ENCODE results near the gene PARL. TPM values are rescaled to one million over a fixed set of nuclear protein-coding genes. Genes with fewer than 3 reads are reported as not detected.

Gene PARL
- total and polyA plus RNA-seq, 12 donors, result 29.4 to 119 (median 55.6) TPM

DNA sequence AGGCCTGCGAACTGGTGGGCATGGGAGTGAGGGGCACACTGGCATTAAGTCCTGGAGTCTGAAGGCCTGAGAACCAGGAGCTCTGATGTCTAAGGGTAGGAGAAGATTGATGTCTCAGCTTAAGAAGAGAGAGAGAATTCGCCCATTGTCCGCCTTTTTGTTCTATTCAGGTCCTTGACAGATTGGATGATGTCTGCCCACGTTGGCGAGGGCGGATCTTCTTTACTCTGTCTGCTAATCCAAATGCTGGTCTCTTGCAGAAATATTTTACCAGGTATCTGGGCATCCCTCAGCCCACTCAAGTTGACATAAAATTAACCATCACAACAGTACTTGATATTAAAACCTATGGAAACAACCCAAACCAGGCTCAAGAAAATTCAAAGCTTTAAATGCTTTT, 103.4 kb downstream of the PARL start:
- H3K27me3 ChIP-seq, result no peaks in the 10 kb centered on the region
- no peaks in the 10 kb centered on the region for H3K9me3 ChIP-seq (replicated peaks in 1 of 3)
- DNase-seq, result no peak
- intact Hi-C loops (cut with DNase I), result no loop called here
- H3K4me3 ChIP-seq, result no peak overlapping the region
- 90 to 96% (median 95%) methylated on average over 6 of the region's 6 CpGs for WGBS, 4 donors
- H3K27ac ChIP-seq, result no peak overlapping the region
- H3K36me3 ChIP-seq (replicated peaks in 1 of 2), result peaks cover 0 to 51% of the 10 kb centered on the region in 2 donors
- peaks cover 0 to 14% of the 10 kb centered on the region in 2 donors for H3K4me1 ChIP-seq (replicated peaks in 1 of 2)
- no peak for TF ChIP-seq POLR2A (IDR thresholded peaks at IDR 0.05)
- TF ChIP-seq, protein P1, sequence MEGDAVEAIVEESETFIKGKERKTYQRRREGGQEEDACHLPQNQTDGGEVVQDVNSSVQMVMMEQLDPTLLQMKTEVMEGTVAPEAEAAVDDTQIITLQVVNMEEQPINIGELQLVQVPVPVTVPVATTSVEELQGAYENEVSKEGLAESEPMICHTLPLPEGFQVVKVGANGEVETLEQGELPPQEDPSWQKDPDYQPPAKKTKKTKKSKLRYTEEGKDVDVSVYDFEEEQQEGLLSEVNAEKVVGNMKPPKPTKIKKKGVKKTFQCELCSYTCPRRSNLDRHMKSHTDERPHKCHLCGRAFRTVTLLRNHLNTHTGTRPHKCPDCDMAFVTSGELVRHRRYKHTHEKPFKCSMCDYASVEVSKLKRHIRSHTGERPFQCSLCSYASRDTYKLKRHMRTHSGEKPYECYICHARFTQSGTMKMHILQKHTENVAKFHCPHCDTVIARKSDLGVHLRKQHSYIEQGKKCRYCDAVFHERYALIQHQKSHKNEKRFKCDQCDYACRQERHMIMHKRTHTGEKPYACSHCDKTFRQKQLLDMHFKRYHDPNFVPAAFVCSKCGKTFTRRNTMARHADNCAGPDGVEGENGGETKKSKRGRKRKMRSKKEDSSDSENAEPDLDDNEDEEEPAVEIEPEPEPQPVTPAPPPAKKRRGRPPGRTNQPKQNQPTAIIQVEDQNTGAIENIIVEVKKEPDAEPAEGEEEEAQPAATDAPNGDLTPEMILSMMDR (IDR thresholded peaks at IDR 0.05), result no peak

DNA sequence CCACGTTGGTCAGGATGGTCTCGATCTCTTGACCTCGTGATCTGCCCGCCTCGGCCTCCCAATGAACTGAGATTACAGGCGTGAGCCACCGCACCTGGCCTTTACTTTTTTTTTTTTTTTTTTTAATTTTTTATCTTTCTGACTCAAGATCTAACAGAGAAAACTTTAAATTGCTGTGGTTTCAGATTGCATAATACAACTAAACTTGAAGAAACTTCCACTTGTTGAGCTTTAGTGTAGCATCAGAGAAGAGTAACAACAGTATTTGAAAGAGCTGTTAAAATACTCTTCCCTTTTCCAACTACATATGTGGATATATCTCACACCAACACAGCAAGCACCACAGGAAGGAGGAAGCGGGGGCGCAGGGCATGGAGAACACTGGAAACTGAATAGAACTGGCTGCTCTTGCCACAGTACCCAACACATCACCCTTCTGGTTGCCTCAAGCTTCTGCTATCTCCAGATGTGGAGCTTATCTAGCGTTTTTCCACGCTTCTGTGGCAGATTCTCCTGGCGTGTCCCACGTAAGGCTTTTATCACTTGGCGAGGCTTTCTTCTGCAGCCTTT, 104.7 kb downstream of the PARL start:
- no peaks in the 10 kb centered on the region for H3K9me3 ChIP-seq (replicated peaks in 1 of 3)
- H3K4me3 ChIP-seq, result no peak overlapping the region
- H3K4me1 ChIP-seq (replicated peaks in 1 of 2), result peaks cover 0 to 14% of the 10 kb centered on the region in 2 donors
- DNase-seq, result peak in 1 of 7 donors; percentile 13
- intact Hi-C loops (cut with DNase I), result no loop called here
- WGBS, 4 donors, result 84 to 91% (median 86%) methylated on average over 14 of the region's 14 CpGs
- peaks cover 0 to 50% of the 10 kb centered on the region in 2 donors for H3K36me3 ChIP-seq (replicated peaks in 1 of 2)
- no peaks in the 10 kb centered on the region for H3K27me3 ChIP-seq
- TF ChIP-seq, protein P1 (IDR thresholded peaks at IDR 0.05), result no peak
- no peak for TF ChIP-seq POLR2A (IDR thresholded peaks at IDR 0.05)
- no peak overlapping the region for H3K27ac ChIP-seq

MicroRNAs within 50 kb of the gene (microRNA counts, 767-probe panel; counts per million panel counts)
- microRNA hsa-miR-4448, result 0 counts per million in 2 donors

Small RNA genes within 50 kb of the gene (microRNA-seq; reads per million reads assigned to microRNA genes)
- 0 reads per million in 3 donors for gene MIR4448

Small RNA genes within 50 kb of the gene (small RNA-seq; reads per million reads assigned to genes)
- 0 reads per million in 2 donors for gene MIR4448

Other genes with a start within 250 kb of the PARL start
- gene KLHL24, start 249.3 kb downstream of the PARL start, total RNA-seq, result 100 to 1,000 TPM in 1 of 9 donors, 10 to 100 TPM in 8; 27.5 to 150 (median 56.7) TPM
- gene KLHL24, start 249.3 kb downstream of the PARL start, polyA plus RNA-seq, result 10 to 100 TPM in 2 of 3 donors, 1 to 10 TPM in 1; 4.9 to 13.6 (median 12.9) TPM
- 10 to 100 TPM in 8 of 9 donors, 1 to 10 TPM in 1; 9.5 to 27.1 (median 15.4) TPM for gene YEATS2, start 187.1 kb downstream of the PARL start, total RNA-seq
- gene YEATS2, start 187.1 kb downstream of the PARL start, polyA plus RNA-seq, result 10 to 100 TPM in 1 of 3 donors, 1 to 10 TPM in 2; 4.9 to 11.9 (median 8.4) TPM
- 1 to 10 TPM in 7 of 9 donors, under 1 TPM in 1, not detected in 1; 0.52 to 3.0 (median 1.7) TPM for gene MAP6D1, start 59.3 kb downstream of the PARL start, total RNA-seq
- gene MAP6D1, start 59.3 kb downstream of the PARL start, polyA plus RNA-seq, result 1 to 10 TPM in 1 of 3 donors, under 1 TPM in 1, not detected in 1; 0.27 to 2.5 TPM
- 10 to 100 TPM; 11.4 to 45.3 (median 24.8) TPM for gene ABCC5, start 133.0 kb upstream of the PARL start, total RNA-seq
- 10 to 100 TPM; 20.8 to 53.9 (median 33.2) TPM for gene ABCC5, start 133.0 kb upstream of the PARL start, polyA plus RNA-seq
- gene HTR3D, start 146.9 kb upstream of the PARL start, total RNA-seq, result not detected
- gene HTR3D, start 146.9 kb upstream of the PARL start, polyA plus RNA-seq, result not detected
- gene HTR3C, start 168.2 kb upstream of the PARL start, total RNA-seq, result not detected
- under 1 TPM in 1 of 3 donors, not detected in 2; 0.03 TPM for gene HTR3C, start 168.2 kb upstream of the PARL start, polyA plus RNA-seq
- not detected for gene HTR3E, start 212.2 kb upstream of the PARL start, total RNA-seq
- not detected for gene HTR3E, start 212.2 kb upstream of the PARL start, polyA plus RNA-seq